Upper lobe of right lung (tissue), 1 donor: ENCODE measurements around the gene KYAT1. TPM values are rescaled to one million over a fixed set of nuclear protein-coding genes. Genes with fewer than 3 reads are reported as not detected.
"Not testable (repeated sequence)": the region's sequence is repeated elsewhere in the genome, so short reads cannot be mapped to it uniquely, and the experiment has no call there.

Experiments
- ATAC-seq: fragments of 200-7000 bp; cut with Tn5 transposase; one replicate; pipeline ENCODE4 v1.9.1; 2020; ENCODE audit warnings: mild to moderate bottlenecking, moderate library complexity
- DNase-seq: peaks from one replicate; pipeline ENCODE4 v3.0.0-alpha.2; 2020
- H3K27ac ChIP-seq: fragments of 200-600 bp; one replicate; pipeline ENCODE4 v1.8.0; 2022
- H3K27me3 ChIP-seq: fragments of 200-600 bp; one replicate; pipeline ENCODE4 v1.8.0; 2022; ENCODE audit warnings: mild to moderate bottlenecking
- H3K36me3 ChIP-seq: fragments of 200-600 bp; one replicate; pipeline ENCODE4 v1.8.0; 2022
- H3K4me1 ChIP-seq: fragments of 200-600 bp; one replicate; pipeline ENCODE4 v1.8.0; 2022
- H3K4me3 ChIP-seq: fragments of 200-600 bp; one replicate; pipeline ENCODE4 v1.8.0; 2022; ENCODE audit warnings: mild to moderate bottlenecking
- H3K9me3 ChIP-seq: fragments of 200-600 bp; one replicate; pipeline ENCODE4 v1.8.0; 2022
- intact Hi-C: fragments of 100-400 bp; cut with DNase I; formaldehyde crosslinking; loops from one replicate; pipeline ENCODE4 v1.11.0; 2022
- total RNA-seq: library from RNA; stranded (reverse); fragmentation: NEBNext Ultra II Directional; extraction: Animal tissue kit (Norgen Biotek cat#: 25700); gene quantifications from one replicate; pipeline ENCODE4 v1.2.1, GENCODE V29; 2021
- TF ChIP-seq, protein P1 (sequence below): fragments of 200-600 bp; IDR thresholded peaks from one replicate; pipeline ENCODE4 v1.8.0; 2022; ENCODE audit warnings: antibody characterized with exemption
- donor health status: DM: no; HTN: yes; CAD: no; lungs with severe emphysema.

Gene KYAT1
- total RNA-seq, 1 donor from 2014 or later: 6.6 TPM

DNA sequence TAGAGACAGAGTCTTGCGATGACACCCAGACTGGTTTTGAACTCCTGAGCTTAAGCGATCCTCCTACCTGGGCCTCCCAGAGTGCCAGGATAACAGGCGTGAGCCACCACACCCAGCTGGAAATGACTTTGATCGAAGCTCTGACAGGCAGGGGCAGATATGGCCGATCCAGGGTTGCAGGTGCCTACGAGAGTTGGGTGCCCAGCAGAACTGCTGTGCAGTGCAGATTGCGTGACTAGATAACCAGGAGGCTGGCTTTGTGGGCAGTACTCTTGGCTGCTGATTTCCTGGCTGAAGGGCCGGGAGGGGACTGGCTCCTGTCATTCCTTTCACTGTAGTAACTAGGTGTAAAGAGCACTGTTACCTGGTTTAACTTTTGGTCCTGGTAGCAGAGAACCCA lies 82.9 kb downstream of the KYAT1 start:
- DNase-seq (no peak), ATAC-seq (no peak)
- H3K36me3 ChIP-seq: peaks cover 86% of the 10 kb centered on the region
- H3K9me3 ChIP-seq: no peaks in the 10 kb centered on the region
- intact Hi-C loops: no loop called here
- no peaks in the 10 kb centered on the region for H3K27me3 ChIP-seq
- TF ChIP-seq, protein P1, sequence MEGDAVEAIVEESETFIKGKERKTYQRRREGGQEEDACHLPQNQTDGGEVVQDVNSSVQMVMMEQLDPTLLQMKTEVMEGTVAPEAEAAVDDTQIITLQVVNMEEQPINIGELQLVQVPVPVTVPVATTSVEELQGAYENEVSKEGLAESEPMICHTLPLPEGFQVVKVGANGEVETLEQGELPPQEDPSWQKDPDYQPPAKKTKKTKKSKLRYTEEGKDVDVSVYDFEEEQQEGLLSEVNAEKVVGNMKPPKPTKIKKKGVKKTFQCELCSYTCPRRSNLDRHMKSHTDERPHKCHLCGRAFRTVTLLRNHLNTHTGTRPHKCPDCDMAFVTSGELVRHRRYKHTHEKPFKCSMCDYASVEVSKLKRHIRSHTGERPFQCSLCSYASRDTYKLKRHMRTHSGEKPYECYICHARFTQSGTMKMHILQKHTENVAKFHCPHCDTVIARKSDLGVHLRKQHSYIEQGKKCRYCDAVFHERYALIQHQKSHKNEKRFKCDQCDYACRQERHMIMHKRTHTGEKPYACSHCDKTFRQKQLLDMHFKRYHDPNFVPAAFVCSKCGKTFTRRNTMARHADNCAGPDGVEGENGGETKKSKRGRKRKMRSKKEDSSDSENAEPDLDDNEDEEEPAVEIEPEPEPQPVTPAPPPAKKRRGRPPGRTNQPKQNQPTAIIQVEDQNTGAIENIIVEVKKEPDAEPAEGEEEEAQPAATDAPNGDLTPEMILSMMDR: no peak
- no peaks in the 10 kb centered on the region for H3K4me1 ChIP-seq
- no peak overlapping the region for H3K27ac ChIP-seq
- H3K4me3 ChIP-seq: no peak overlapping the region

DNA sequence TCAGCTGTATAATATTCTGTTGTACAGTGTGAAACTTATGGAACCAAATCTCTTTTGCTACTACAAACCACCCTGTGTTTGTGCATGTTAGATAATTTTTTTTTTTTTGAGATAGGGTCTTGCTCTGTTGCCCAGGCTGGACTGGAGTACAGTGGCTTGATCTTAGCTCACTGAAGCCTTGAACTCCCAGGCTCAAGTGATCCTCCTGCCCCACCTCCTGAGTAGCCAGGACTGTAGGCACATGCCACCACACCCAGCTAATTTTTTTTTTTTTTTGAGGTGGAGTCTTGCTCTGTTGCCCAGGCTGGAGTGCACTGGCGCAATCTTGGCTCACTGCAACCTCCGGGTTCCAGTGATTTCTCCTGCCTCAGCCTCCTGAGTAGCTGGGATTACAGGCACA lies 86.8 kb downstream of the KYAT1 start:
- H3K4me1 ChIP-seq, H3K4me3 ChIP-seq, H3K9me3 ChIP-seq, DNase-seq, H3K27ac ChIP-seq, H3K27me3 ChIP-seq, ATAC-seq, intact Hi-C loops: not testable (repeated sequence)
- H3K36me3 ChIP-seq: peaks cover 90% of the 10 kb centered on the region

DNA sequence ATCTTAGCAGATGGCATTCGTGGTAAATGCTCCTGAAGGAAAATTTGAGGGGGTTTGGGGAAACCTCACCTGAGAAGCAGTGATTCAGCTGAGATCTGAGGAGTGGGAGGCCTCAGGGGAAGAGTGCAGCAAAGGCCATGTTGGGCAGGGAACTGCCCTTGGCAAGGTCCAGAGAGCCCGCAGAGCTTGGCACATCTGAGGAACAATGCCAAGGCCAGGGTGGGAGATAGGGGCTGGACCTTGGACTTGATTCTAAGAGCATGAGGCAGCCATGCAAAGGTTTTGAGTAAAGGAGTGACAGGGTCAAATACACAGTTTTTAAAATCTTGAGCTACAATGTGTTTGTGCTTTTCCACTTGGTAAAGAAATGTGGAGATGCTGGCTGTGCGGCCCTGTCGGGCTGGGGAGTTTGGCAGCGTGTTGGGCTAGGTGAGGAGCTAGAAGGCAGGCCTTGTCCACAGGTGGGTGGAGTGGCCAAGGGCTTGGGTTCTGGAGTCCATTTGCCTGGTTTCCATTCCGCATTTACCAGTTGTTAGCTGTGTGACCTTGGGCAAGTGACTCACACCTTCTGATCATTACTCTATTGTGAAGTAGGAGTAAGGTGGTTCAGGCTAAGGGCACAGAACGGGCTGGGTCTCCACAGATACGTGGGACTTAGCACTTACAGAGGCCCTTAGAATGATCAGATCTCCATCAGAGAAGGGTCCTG lies 88.6 kb downstream of the KYAT1 start:
- H3K4me3 ChIP-seq: no peak overlapping the region
- H3K4me1 ChIP-seq: peaks cover 5% of the 10 kb centered on the region
- peaks cover 72% of the 10 kb centered on the region for H3K36me3 ChIP-seq
- H3K9me3 ChIP-seq: no peaks in the 10 kb centered on the region
- DNase-seq: no peak
- intact Hi-C loops: no loop called here
- H3K27ac ChIP-seq: no peak overlapping the region
- H3K27me3 ChIP-seq: no peaks in the 10 kb centered on the region
- TF ChIP-seq, protein P1: no peak
- ATAC-seq: no peak

DNA sequence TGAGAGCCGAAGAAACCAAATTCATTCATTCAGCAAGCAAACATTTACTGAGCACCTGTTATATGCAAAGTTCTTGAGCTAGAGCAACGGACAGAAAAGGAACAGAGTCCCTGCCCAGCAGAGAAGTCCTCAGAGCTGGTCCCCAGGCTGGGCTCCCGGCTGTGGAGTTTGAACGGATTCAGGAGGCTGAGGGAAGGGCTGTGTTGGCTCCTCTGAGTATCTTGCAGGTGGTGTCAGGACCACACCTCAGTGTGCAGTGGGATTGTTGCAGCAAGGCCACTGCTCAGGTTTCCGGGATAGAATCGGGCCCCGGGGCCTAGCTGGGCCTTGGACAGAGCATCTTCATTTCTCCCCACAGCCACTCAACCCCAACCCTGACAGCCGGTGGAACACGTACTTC lies 89.6 kb downstream of the KYAT1 start:
- no peak for DNase-seq
- H3K4me3 ChIP-seq: no peak overlapping the region
- H3K4me1 ChIP-seq: peaks cover 10% of the 10 kb centered on the region
- peaks cover 62% of the 10 kb centered on the region for H3K36me3 ChIP-seq
- no peak for ATAC-seq
- intact Hi-C loops: no loop called here
- no peak overlapping the region for H3K27ac ChIP-seq
- no peaks in the 10 kb centered on the region for H3K27me3 ChIP-seq
- TF ChIP-seq, protein P1: no peak
- H3K9me3 ChIP-seq: no peaks in the 10 kb centered on the region

DNA sequence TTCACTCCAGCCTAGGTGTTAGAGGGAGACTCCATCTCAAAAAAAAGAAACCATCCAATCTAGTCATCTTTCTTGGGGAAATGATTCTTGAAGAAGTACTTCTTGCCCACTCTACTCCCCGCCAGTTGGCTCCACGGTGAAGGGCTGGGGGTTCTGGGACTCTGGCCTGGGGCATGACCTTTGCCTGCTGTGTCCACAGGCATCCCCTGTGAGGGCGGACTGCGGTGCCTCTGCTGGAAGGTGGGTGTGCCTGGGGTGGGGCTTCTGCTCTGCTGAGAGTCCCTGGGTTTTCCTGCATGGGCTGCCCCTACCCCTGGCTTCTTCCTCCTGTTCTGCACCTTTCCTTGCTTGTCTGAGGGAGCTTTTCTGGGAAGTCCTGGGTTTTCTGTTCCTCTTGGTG lies 91.2 kb downstream of the KYAT1 start:
- Histone ChIP-seq H3K27ac (no peak overlapping the region), H3K4me1 (peaks cover 10% of the 10 kb centered on the region), H3K9me3 (no peaks in the 10 kb centered on the region), H3K36me3 (peaks cover 46% of the 10 kb centered on the region), H3K27me3 (no peaks in the 10 kb centered on the region), H3K4me3 (no peak overlapping the region)
- TF ChIP-seq, protein P1: no peak
- DNase-seq (no peak), ATAC-seq (no peak)
- intact Hi-C loops: no loop called here

DNA sequence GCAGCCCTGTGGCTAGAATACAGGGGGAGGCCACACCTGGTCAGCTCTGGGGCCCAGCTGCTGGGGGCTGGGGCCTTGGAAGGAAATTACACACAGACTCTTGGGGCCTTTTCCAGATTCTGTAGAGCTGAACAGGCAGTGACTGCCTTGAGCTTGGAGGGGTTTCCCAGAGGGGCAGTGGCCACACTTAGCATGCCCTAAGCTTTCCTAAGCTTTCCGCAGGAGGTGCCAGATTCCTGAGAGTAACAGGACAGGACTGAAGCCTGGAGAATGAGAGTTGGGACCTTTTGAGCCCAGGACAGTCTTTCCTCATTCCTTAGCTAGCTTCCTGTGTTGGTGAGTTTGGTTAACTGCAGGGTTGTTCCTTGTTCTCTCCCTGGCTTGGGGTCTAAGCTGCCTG lies 93.3 kb downstream of the KYAT1 start:
- ATAC-seq (no peak), DNase-seq (no peak)
- Histone ChIP-seq H3K4me1 (peaks cover 10% of the 10 kb centered on the region), H3K36me3 (peaks cover 30% of the 10 kb centered on the region), H3K9me3 (no peaks in the 10 kb centered on the region), H3K27ac (no peak overlapping the region), H3K4me3 (no peak overlapping the region), H3K27me3 (no peaks in the 10 kb centered on the region)
- intact Hi-C loops: no loop called here
- TF ChIP-seq, protein P1: no peak
